Ishikawa (cell line): ENCODE data around the gene ASCC1.

Experiments used
- CEBPB ChIP-seq: IDR thresholded peaks from 2 replicates; pipeline ENCODE4 v1.6.1; 2012
- CREB1 ChIP-seq: IDR thresholded peaks from 2 replicates; pipeline ENCODE4 v1.6.1; 2012; ENCODE audit warnings: low read depth
- EGR1 ChIP-seq: IDR thresholded peaks from 2 replicates; pipeline ENCODE4 v1.6.1; 2012
- EP300 ChIP-seq: IDR thresholded peaks from 2 replicates; pipeline ENCODE4 v1.6.1; 2012; ENCODE audit warnings: borderline replicate concordance
- FOXM1 ChIP-seq: IDR thresholded peaks from 2 replicates; pipeline ENCODE4 v1.6.1; 2012; ENCODE audit warnings: low read depth, borderline replicate concordance
- MAX ChIP-seq: IDR thresholded peaks from 2 replicates; pipeline ENCODE4 v1.6.1; 2012
- NFIC ChIP-seq: IDR thresholded peaks from 2 replicates; pipeline ENCODE4 v1.6.1; 2012
- RAD21 ChIP-seq: IDR thresholded peaks from 2 replicates; pipeline ENCODE4 v1.6.1; 2012; ENCODE audit warnings: low read depth
- REST ChIP-seq: IDR thresholded peaks from 2 replicates; pipeline ENCODE4 v1.6.1; 2012; ENCODE audit warnings: low read depth, mild to moderate bottlenecking
- TAF1 ChIP-seq: IDR thresholded peaks from 2 replicates; pipeline ENCODE4 v1.6.1; 2012; ENCODE audit warnings: low read depth, mild to moderate bottlenecking
- TCF12 ChIP-seq: IDR thresholded peaks from 2 replicates; pipeline ENCODE4 v1.6.1; 2012; ENCODE audit warnings: low read depth
- TEAD4 ChIP-seq: IDR thresholded peaks from 2 replicates; pipeline ENCODE4 v1.6.1; 2012
- USF1 ChIP-seq: IDR thresholded peaks from 2 replicates; pipeline ENCODE4 v1.6.1; 2012
- YY1 ChIP-seq: IDR thresholded peaks from 2 replicates; pipeline ENCODE4 v1.6.1; 2012; ENCODE audit warnings: low read depth
- ZBTB7A ChIP-seq: IDR thresholded peaks from 2 replicates; pipeline ENCODE4 v1.6.1; 2012; ENCODE audit warnings: low read depth

ASCC1 gene

GRCh38 chr10:72140174-72140573, 75.9 kb downstream of the ASCC1 start:
- no peak for TF ChIP-seq EGR1
- TF ChIP-seq MAX = no peak
- no peak for TF ChIP-seq EP300
- no peak for TF ChIP-seq TCF12
- TF ChIP-seq ZBTB7A = no peak
- TF ChIP-seq USF1 = no peak
- no peak for TF ChIP-seq CREB1
- TF ChIP-seq TAF1 = no peak
- no peak for TF ChIP-seq YY1
- no peak for TF ChIP-seq NFIC
- no peak for TF ChIP-seq TEAD4

DNA sequence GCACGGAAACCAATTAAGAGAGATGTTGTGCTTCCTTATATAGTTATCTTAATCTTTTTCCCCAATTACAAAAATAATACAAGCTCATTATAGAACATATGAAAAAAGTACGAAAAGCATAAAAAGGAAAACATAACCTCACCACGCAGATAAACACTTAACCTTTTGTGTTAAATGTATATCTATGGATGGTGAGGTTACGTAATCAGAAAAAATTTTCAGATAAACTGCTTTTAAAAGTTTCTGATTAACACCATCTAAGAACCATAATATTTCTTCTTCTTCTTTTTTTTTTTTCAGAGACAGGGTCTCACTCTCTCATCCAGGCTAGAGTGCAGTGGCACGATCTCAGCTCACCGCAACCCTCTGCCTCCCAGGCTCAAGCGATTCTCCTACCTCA, 78.5 kb downstream of the ASCC1 start:
- no peak for TF ChIP-seq REST
- TF ChIP-seq FOXM1 = no peak
- no peak for TF ChIP-seq NFIC
- TF ChIP-seq CEBPB = no peak

GRCh38 chr10:72134785-72135767, 81.0 kb downstream of the ASCC1 start:
- TF ChIP-seq CEBPB (no peak), MAX (no peak), RAD21 (no peak), EP300 (no peak), TEAD4 (no peak), NFIC (no peak), REST (no peak), USF1 (no peak), ZBTB7A (no peak), EGR1 (no peak), TCF12 (no peak), YY1 (no peak), CREB1 (no peak), FOXM1 (no peak), TAF1 (no peak)

GRCh38 chr10:72133517-72133916, 82.6 kb downstream of the ASCC1 start:
- TF ChIP-seq YY1 = no peak
- TF ChIP-seq NFIC = no peak
- TF ChIP-seq TAF1 = no peak
- TF ChIP-seq TEAD4 = no peak
- TF ChIP-seq EGR1 = no peak
- no peak for TF ChIP-seq FOXM1
- TF ChIP-seq ZBTB7A = no peak
- no peak for TF ChIP-seq CREB1
- no peak for TF ChIP-seq EP300
- no peak for TF ChIP-seq TCF12
- no peak for TF ChIP-seq CEBPB
- no peak for TF ChIP-seq MAX
- TF ChIP-seq USF1 = no peak
- no peak for TF ChIP-seq REST
- no peak for TF ChIP-seq RAD21
